MCF 10A (cell line): Measurements from ENCODE around the gene MAT1A. TPM values are rescaled to one million over a fixed set of nuclear protein-coding genes. Genes with fewer than 3 reads are reported as not detected.

ENCODE experiments used
- Bru-seq: library from RNA; stranded (reverse); fragments of 400-500 nt; gene quantifications from one replicate; lab custom pipeline; 2021; lab: Mats Ljungman, UMichigan
- BruChase-seq, 2 experiments: library from RNA; stranded (reverse); fragments of 400-500 nt; gene quantifications; one replicate each; lab custom pipeline; 2021; lab: Mats Ljungman, UMichigan
- BruUV-seq: library from RNA; stranded (reverse); fragments of 400-500 nt; replicated peaks from 2 replicates; lab custom pipeline; 2021; lab: Mats Ljungman, UMichigan
- CTCF ChIA-PET: fragments of 300-600 bp; sonication (Branson Sonifier 250); formaldehyde crosslinking; extraction: SDS; loops from one replicate; lab custom pipeline; 2021; ENCODE audit warnings: antibody characterized with exemption, inconsistent platforms; lab: Yijun Ruan, JAX
- POLR2A ChIA-PET: fragments of 300-600, 350-650 bp; sonication (Branson Sonifier 250); formaldehyde crosslinking; extraction: SDS; loops from one replicate; lab custom pipeline; 2020; ENCODE audit warnings: antibody characterized with exemption, inconsistent platforms; lab: Yijun Ruan, JAX
- DNase-seq: peaks from one replicate; pipeline ENCODE4 v3.0.0-alpha.2; 2018; ENCODE audit not compliant: unreplicated experiment
- H3K27ac Mint-ChIP-seq: one replicate; pipeline ENCODE4 v1.8.0; 2022; ENCODE audit warnings: mild to moderate bottlenecking, low read depth, mixed read lengths; ENCODE audit not compliant: unreplicated experiment
- H3K27me3 Mint-ChIP-seq: one replicate; pipeline ENCODE4 v1.8.0; 2022; ENCODE audit warnings: mixed read lengths; ENCODE audit not compliant: insufficient read depth, unreplicated experiment
- H3K36me3 Mint-ChIP-seq: one replicate; pipeline ENCODE4 v1.8.0; 2022; ENCODE audit warnings: mild to moderate bottlenecking, moderate library complexity, mixed read lengths; ENCODE audit not compliant: insufficient read depth, unreplicated experiment
- H3K4me1 Mint-ChIP-seq: one replicate; pipeline ENCODE4 v1.8.0; 2022; ENCODE audit warnings: mixed read lengths; ENCODE audit not compliant: insufficient read depth, unreplicated experiment
- H3K4me3 Mint-ChIP-seq: one replicate; pipeline ENCODE4 v1.8.0; 2022; ENCODE audit warnings: mild to moderate bottlenecking, moderate library complexity, mixed read lengths; ENCODE audit not compliant: unreplicated experiment
- H3K9me3 Mint-ChIP-seq: one replicate; pipeline ENCODE4 v1.8.0; 2022; ENCODE audit warnings: mixed read lengths; ENCODE audit not compliant: unreplicated experiment
- intact Hi-C: fragments of 100-400 bp; cut with micrococcal nuclease; formaldehyde crosslinking; loops from 2 replicates; pipeline ENCODE4 v1.14.1; 2022
- long read RNA-seq: library from polyadenylated mRNA; stranded (forward); transcript quantifications from one replicate; pipeline ENCODE4 v2.0.0, GENCODE V29; 2022
- total RNA-seq: library from RNA; stranded (reverse); gene quantifications from 2 replicates; pipeline ENCODE4 v1.2.3, GENCODE V29; 2022
- TF ChIP-seq, protein P1 (sequence below): fragments of 200-600 bp; IDR thresholded peaks from one replicate; pipeline ENCODE4 v1.8.0; 2022; ENCODE audit warnings: antibody characterized with exemption, mild to moderate bottlenecking; ENCODE audit not compliant: unreplicated experiment

MAT1A gene
- total RNA-seq: 0.26 TPM in 1 of 2 replicates, not detected in the other
- Bru-seq, nascent RNA: percentile 9 among the genes with signal in this experiment
- BruChase-seq, experiment 1, labeled RNA remaining after a 6-hour chase: percentile 7 among the genes with signal in this experiment
- BruChase-seq, experiment 2, labeled RNA remaining after a 2-hour chase: not detected
- long read RNA-seq, partial matches to known transcripts: 0 of 1 reads
- long read RNA-seq, other reads (novel, unspliced or antisense): 1 of 1 reads

GRCh38 chr10:80289451-80290287 is at the start of gene MAT1A:
MAT1A (minus strand) TSS chr10:80289658; CDS start chr10:80289423, 235 bp downstream.
- H3K27me3 Mint-ChIP-seq: no peaks in the 10 kb centered on the region
- peak within 1 kb of the TSS; percentile 4 for H3K4me3 Mint-ChIP-seq
- BruUV-seq: no TSS peak
- intact Hi-C loops: no loop called here
- CTCF ChIA-PET: interaction anchor here (0.6 kb wide), 1 partner anchor 14 kb away, joined by 3 read pairs; no protein-coding TSS in a partner anchor
- TF ChIP-seq, protein P1, sequence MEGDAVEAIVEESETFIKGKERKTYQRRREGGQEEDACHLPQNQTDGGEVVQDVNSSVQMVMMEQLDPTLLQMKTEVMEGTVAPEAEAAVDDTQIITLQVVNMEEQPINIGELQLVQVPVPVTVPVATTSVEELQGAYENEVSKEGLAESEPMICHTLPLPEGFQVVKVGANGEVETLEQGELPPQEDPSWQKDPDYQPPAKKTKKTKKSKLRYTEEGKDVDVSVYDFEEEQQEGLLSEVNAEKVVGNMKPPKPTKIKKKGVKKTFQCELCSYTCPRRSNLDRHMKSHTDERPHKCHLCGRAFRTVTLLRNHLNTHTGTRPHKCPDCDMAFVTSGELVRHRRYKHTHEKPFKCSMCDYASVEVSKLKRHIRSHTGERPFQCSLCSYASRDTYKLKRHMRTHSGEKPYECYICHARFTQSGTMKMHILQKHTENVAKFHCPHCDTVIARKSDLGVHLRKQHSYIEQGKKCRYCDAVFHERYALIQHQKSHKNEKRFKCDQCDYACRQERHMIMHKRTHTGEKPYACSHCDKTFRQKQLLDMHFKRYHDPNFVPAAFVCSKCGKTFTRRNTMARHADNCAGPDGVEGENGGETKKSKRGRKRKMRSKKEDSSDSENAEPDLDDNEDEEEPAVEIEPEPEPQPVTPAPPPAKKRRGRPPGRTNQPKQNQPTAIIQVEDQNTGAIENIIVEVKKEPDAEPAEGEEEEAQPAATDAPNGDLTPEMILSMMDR: no peak
- H3K9me3 Mint-ChIP-seq: no peaks in the 10 kb centered on the region
- peak within 1 kb of the TSS; percentile 1 for H3K27ac Mint-ChIP-seq
- peaks cover 17% of the 10 kb centered on the region for H3K4me1 Mint-ChIP-seq
- peak; percentile 72 for DNase-seq
- POLR2A ChIA-PET: interaction anchor here (0.7 to 1.4 kb wide), 4 partner anchors 9 to 139 kb away, joined by 3 to 4 read pairs (median 3); no protein-coding TSS in a partner anchor
- H3K36me3 Mint-ChIP-seq: no peaks in the 10 kb centered on the region

- no peak overlapping the region for H3K4me3 Mint-ChIP-seq
- TF ChIP-seq, protein P1: no peak
- BruUV-seq: no TSS peak
- H3K4me1 Mint-ChIP-seq: peaks cover 5% of the 10 kb centered on the region
- H3K27me3 Mint-ChIP-seq: no peaks in the 10 kb centered on the region
- ChIA-PET POLR2A (interaction anchor here (0.5 to 1.1 kb wide), 3 partner anchors 10 to 110 kb away, joined by 3 to 5 read pairs (median 4); no protein-coding TSS in a partner anchor), CTCF (interaction anchor here (1.1 to 1.8 kb wide), 2 partner anchors 8 to 10 kb away, joined by 4 to 6 read pairs; no protein-coding TSS in a partner anchor)
- intact Hi-C loops: no loop called here
- H3K27ac Mint-ChIP-seq: no peak overlapping the region
- no peaks in the 10 kb centered on the region for H3K36me3 Mint-ChIP-seq
- DNase-seq: peak; percentile 44
- H3K9me3 Mint-ChIP-seq: no peaks in the 10 kb centered on the region
Measured at GRCh38 chr10:80333983-80334382, 44.5 kb upstream of the MAT1A start.

GRCh38 chr10:80324891-80325364 is 35.5 kb upstream of the MAT1A start:
- Mint-ChIP-seq H3K36me3 (no peaks in the 10 kb centered on the region), H3K27ac (no peak overlapping the region), H3K4me3 (no peak overlapping the region), H3K4me1 (peaks cover 5% of the 10 kb centered on the region), H3K9me3 (no peaks in the 10 kb centered on the region), H3K27me3 (no peaks in the 10 kb centered on the region)
- POLR2A ChIA-PET: interaction anchor here (0.7 to 1.7 kb wide), 2 partner anchors 9 to 26 kb away, joined by 3 to 4 read pairs; no protein-coding TSS in a partner anchor
- CTCF ChIA-PET: interaction anchor here (0.9 to 2.0 kb wide), 3 partner anchors 9 to 338 kb away, joined by 3 to 6 read pairs (median 5); no protein-coding TSS in a partner anchor
- BruUV-seq: no TSS peak
- no peak for DNase-seq
- TF ChIP-seq, protein P1: no peak
- intact Hi-C loops: no loop called here
